ENCODE data around the gene ANKRD31.
"Not testable (repeated sequence)": the region's sequence is repeated elsewhere in the genome, so short reads cannot be mapped to it uniquely, and the experiment has no call there.

Gene ANKRD31

GRCh38 chr5:75113354-75114113, 123.1 kb downstream of the ANKRD31 start:
- H3K27me3 ChIP-seq (replicated peaks) = no peaks in the 10 kb centered on the region
- in situ Hi-C loops (cut with HindIII; ENCODE audit: low pct_ligation_motif_present, low sequenced_read_pairs) = no loop called here
- DNase-seq = no peak
- no peak for TF ChIP-seq CTCF (IDR thresholded peaks at IDR 0.05; ENCODE audit: low read depth, low read length, missing control alignments)
- no peak overlapping the region for H3K27ac ChIP-seq
- no peaks in the 10 kb centered on the region for H3K36me3 ChIP-seq (replicated peaks)
- no peak overlapping the region for H3K4me3 ChIP-seq (ENCODE audit: low read depth, low read length)

GRCh38 chr5:75108931-75109596, 127.6 kb downstream of the ANKRD31 start:
- in situ Hi-C loops (cut with HindIII; ENCODE audit: low pct_ligation_motif_present, low sequenced_read_pairs) = no loop called here
- no peaks in the 10 kb centered on the region for H3K27me3 ChIP-seq (replicated peaks)
- H3K4me3 ChIP-seq (ENCODE audit: low read depth, low read length) = no peak overlapping the region
- no peak for DNase-seq
- TF ChIP-seq CTCF (IDR thresholded peaks at IDR 0.05; ENCODE audit: low read depth, low read length, missing control alignments) = no peak
- H3K27ac ChIP-seq = no peak overlapping the region
- H3K36me3 ChIP-seq (replicated peaks) = no peaks in the 10 kb centered on the region

GRCh38 chr5:75108515-75108914, 128.2 kb downstream of the ANKRD31 start:
- in situ Hi-C loops (cut with HindIII; ENCODE audit: low pct_ligation_motif_present, low sequenced_read_pairs) = no loop called here
- H3K4me3 ChIP-seq (ENCODE audit: low read depth, low read length) = no peak overlapping the region
- H3K27ac ChIP-seq = no peak overlapping the region
- no peak for DNase-seq
- H3K27me3 ChIP-seq (replicated peaks) = no peaks in the 10 kb centered on the region
- no peaks in the 10 kb centered on the region for H3K36me3 ChIP-seq (replicated peaks)
- no peak for TF ChIP-seq CTCF (IDR thresholded peaks at IDR 0.05; ENCODE audit: low read depth, low read length, missing control alignments)

- H3K27ac ChIP-seq; H3K4me3 ChIP-seq (ENCODE audit: low read depth, low read length); in situ Hi-C loops (cut with HindIII; ENCODE audit: low pct_ligation_motif_present, low sequenced_read_pairs); H3K36me3 ChIP-seq (replicated peaks); H3K27me3 ChIP-seq (replicated peaks); DNase-seq: not testable (repeated sequence)
These were observed 140.7 kb downstream of the ANKRD31 start for GRCh38 chr5:75095956-75096355.

- Histone ChIP-seq H3K4me3 (ENCODE audit: low read depth, low read length) (no peak overlapping the region), H3K36me3 (replicated peaks) (no peaks in the 10 kb centered on the region), H3K27me3 (replicated peaks) (no peaks in the 10 kb centered on the region), H3K27ac (no peak overlapping the region)
- DNase-seq = no peak
- in situ Hi-C loops (cut with HindIII; ENCODE audit: low pct_ligation_motif_present, low sequenced_read_pairs) = no loop called here
- no peak for TF ChIP-seq CTCF (IDR thresholded peaks at IDR 0.05; ENCODE audit: low read depth, low read length, missing control alignments)
These were observed 145.1 kb downstream of the ANKRD31 start for GRCh38 chr5:75091597-75091996.

GRCh38 chr5:75089662-75090061, 147.0 kb downstream of the ANKRD31 start:
- DNase-seq = no peak
- no peak for TF ChIP-seq CTCF (IDR thresholded peaks at IDR 0.05; ENCODE audit: low read depth, low read length, missing control alignments)
- no peak overlapping the region for H3K27ac ChIP-seq
- no peaks in the 10 kb centered on the region for H3K27me3 ChIP-seq (replicated peaks)
- H3K36me3 ChIP-seq (replicated peaks) = no peaks in the 10 kb centered on the region
- H3K4me3 ChIP-seq (ENCODE audit: low read depth, low read length) = no peak overlapping the region
- in situ Hi-C loops (cut with HindIII; ENCODE audit: low pct_ligation_motif_present, low sequenced_read_pairs) = no loop called here
